Activated gamma-delta T cell treated with Interleukin-2 at 50 U/mL for 16 hours (primary cell): ENCODE results near the gene UBN2.
"Not testable (repeated sequence)": the region's sequence is repeated elsewhere in the genome, so short reads cannot be mapped to it uniquely, and the experiment has no call there.

Experiments
- DNase-seq: peaks from one replicate; pipeline ENCODE4 v3.0.0-alpha.2; 2020

The UBN2 gene

DNA sequence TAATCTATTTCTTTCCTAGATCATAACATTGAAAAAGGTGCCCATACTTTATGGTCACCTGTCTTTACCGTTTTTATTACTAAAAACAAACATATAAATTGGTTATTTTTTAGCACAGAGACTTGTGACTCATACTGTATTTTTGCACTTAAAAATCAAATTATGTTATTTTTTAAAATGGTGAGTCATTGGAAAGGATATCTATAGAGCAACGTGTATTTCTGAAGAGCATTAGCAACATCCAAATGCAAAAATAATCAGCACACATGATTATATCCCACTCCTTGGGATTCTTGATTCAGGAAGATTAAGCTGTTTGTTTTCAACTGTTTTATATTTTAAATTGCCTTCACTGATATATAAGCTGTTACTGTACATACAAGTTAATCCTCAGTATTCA lies 69.4 kb downstream of the UBN2 start:
- no peak for DNase-seq

- no peak for DNase-seq
Measured at GRCh38 chr7:139304517-139304916, 73.5 kb downstream of the UBN2 start.

GRCh38 chr7:139317939-139318505 lies 87.0 kb downstream of the UBN2 start:
- DNase-seq = no peak

- DNase-seq = no peak
Measured at GRCh38 chr7:139321071-139321745, 90.2 kb downstream of the UBN2 start.

DNA sequence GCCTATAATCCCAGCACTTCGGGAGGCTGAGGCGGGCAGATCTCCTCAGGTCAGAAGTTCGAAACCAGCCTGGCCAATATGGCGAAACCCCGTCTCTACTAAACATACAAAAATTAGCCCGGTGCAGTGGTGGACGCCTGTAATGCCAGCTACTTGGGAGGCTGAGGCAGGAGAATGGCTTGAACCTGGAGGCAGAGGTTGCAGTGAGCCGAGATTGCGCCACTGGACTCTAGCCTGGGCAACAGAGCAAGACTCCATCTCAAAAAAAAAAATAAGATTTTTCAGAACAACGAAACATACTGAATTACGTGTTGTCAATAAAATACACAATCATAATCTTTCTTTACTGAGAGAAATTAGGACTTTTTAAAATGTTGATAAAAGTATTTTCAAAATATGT lies 93.7 kb downstream of the UBN2 start:
- not testable (repeated sequence) for DNase-seq

- no peak for DNase-seq
Measured at GRCh38 chr7:139328375-139328774, 97.3 kb downstream of the UBN2 start.

- DNase-seq = no peak
Measured at GRCh38 chr7:139329119-139329518, 98.1 kb downstream of the UBN2 start.

DNA sequence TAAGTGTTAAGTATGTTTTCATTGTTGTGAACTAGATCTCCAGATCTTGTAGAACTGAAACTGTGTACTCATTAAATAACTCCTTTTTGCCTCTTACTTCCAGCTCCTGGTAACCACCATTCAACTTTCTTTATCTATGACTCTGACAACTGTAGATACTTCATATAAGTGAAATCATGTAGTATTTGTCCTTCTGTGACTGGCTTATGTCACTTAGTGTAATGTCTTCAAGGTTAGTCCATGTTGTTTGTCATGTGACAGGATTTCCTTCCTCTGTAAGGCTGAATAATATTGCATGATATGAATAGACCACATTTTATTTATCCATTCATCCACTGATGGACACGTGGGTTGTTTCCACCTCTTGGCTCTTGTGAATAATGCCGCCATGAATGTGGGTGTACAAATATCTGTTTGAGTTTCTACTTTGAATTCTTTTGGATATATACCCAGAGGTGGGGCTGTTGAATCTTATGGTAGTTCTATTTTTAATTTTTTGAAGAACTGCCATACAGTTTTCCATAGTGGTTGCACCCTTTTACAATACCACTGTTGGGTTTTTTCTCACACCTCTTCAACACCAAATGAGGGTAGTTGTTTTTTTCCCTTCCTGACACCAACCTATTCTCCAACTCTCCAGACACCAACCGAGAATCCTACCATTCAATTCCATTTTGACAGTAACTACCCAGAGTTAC lies 99.4 kb downstream of the UBN2 start:
- DNase-seq = no peak

DNA sequence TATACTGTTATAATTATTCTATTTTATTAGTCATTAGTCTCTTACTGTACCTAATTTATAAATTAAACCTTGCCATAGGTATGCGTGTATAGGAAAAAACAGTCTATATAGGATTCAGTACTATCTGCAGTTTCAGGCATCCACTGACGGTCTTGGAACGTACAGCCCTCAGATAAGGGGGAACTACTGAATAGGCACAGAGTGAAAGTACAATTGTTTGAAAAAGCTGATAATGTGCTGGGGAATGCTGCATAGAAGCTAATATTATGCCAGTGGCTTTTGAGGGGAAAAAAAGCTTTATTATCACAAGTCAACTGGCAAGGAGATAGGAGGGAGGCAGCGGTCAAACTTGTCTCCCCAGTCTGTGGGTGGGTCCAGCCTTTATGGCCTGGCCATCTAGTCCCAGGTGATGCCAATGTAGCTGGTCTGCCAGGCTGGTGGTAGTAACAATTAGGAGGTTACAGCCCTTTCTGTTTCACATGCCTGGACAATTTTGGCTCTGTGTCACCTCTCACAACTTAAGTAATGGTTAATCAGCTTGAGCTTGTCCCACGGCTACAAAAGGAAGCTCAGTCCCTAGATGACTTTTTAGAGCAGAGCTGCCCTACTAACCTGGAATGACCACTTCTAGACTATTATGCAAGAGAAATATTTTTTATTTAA lies 101.8 kb downstream of the UBN2 start:
- no peak for DNase-seq

- not testable (repeated sequence) for DNase-seq
Measured at GRCh38 chr7:139333443-139333842, 102.4 kb downstream of the UBN2 start.

DNA sequence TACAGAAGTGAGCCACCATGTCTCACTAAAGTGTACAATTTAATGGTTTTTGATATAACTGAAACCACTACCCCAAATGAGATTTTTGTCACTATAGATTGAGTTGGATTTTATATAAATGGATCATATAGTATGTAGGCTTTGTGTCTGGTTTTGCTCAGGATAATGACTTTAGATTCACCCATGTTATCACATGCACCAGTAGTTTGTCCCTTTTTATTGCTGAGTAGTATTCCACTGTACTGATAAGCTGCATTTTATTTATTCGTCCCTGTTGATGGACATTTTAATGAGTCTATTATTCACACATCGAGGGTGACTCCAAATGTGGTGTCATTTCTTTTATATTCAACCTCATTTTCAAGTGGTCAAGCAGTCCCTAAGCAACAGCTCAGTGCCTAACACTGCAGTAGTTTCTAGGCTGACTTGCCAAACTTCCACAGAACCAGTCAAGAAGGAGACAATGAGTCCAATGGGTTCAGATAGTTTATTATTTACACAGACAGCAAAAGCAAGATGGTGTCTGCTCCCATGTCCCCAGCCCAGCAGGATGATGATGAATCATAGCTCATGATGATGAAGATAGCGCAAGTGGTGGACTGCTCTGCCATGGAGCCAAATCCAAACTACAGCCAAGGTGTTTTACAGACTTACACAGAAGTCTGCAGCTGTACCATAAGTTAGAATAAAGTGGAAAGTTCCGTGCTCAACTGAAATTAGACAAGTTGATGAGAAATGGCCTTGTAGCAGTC lies 103.5 kb downstream of the UBN2 start:
- no peak for DNase-seq

- DNase-seq = no peak
Measured at GRCh38 chr7:139339025-139339424, 108.0 kb downstream of the UBN2 start.

DNA sequence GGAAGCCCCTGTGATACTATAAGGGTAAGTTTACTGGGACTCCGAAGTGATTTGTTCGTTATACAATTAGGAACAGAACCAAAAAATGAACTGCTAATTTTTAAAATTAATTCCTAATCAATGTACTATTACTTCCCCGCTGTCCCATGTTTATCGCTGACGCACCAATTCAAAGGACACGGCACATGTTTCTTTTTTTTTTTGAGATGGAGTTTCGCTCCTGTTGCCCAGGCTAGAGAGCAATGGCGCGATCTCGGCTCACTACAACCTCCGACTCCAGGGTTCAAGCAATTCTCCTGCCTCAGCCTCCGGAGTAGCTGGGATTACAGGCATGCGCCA lies 108.6 kb downstream of the UBN2 start:
- DNase-seq = no peak

- DNase-seq = peak; percentile 97
Measured at GRCh38 chr7:139340037-139340807, 109.2 kb downstream of the UBN2 start.

- DNase-seq = no peak
Measured at GRCh38 chr7:139340808-139341057, 109.7 kb downstream of the UBN2 start.

DNA sequence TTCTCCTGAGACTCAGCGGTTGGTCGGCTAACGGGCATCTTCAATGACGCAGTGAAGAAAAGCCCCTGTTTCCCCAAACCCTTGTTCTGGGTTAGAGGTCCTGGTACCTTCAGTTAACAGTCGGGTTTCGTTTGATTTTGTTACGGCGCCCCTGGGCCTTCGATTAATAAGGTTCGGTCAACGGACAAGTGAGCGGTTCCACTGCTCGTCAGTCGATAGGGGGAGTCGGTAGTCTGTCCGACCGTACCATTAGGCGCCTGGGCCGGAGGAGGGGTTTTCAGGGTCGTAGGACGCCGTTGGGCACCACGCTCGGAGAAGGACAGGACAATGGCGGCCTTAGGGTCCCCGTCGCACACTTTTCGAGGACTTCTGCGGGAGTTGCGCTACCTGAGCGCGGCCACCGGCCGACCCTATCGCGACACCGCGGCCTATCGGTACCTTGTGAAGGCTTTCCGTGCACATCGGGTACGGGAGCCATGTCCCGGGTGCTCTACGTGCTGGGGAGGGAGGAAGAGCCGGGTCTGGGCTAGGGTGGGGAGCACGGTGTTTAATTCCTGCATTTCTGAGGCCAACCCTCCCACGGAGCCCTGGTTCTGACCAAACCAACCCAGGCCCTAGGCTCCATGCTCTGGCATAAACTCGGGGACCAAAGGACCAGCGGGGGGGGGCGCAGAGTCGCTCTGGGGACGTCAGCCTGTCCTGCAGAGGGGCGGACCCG lies 110.2 kb downstream of the UBN2 start, which contains the start of gene FMC1:
Gene FMC1 (plus strand): TSS at position 280 of the 718 bp plus-strand sequence. CDS start 48 bp downstream, at position 328.
- DNase-seq = peak; percentile 75

- DNase-seq = no peak
Measured at GRCh38 chr7:139341776-139342226, 110.8 kb downstream of the UBN2 start.

DNA sequence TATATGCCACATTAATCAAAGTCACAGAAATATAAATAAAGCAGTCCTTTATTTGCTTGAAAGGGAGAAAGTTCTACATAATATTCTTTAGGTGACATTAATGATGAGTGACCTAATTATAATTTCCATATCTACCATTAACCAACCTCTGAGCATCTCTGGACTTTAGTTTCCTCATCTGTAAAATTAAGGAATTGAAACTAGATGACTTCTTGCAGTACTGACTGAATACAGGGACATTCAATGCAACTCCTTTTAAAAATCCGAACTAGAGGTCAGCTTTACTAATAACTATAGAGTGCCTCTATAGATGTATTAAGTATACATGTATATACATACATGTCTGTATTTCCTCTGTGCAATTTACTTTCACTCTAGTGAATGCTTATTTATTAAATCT lies 114.0 kb downstream of the UBN2 start:
- no peak for DNase-seq

- DNase-seq = no peak
Measured at GRCh38 chr7:139351027-139351426, 120.0 kb downstream of the UBN2 start.

GRCh38 chr7:139354729-139355128 lies 123.7 kb downstream of the UBN2 start:
- DNase-seq = no peak

DNA sequence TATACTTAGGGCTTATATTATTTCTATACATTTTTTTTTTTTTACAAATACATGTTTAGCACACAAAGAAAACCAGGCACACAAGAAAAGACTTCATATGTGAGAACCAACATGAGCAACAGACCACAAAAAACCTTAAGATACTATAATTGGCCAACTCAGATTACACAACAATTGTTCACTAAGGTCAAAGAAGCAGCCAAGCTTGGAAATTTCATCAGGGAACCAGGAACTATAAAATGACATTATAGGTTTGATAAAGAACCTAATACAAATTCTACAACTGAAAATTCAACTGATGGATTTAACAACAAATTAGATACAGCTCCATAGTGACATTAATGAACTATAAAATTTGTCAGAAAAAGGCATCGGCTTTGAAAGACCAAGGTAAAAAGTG lies 124.3 kb downstream of the UBN2 start:
- no peak for DNase-seq
